Sigmoid colon (tissue), 7 donors: ENCODE data around the gene PDIA6. TPM values are rescaled to one million over a fixed set of nuclear protein-coding genes. Genes with fewer than 3 reads are reported as not detected.
A peak's percentile ranks its signal among the peaks of the same experiment; 100 is the strongest.
"Not testable (repeated sequence)": the region's sequence is repeated elsewhere in the genome, so short reads cannot be mapped to it uniquely, and the experiment has no call there.

ENCODE experiments used
- DNase-seq: peaks from one replicate; pipeline ENCODE4 v3.0.0-alpha.2; 2019
- H3K27ac ChIP-seq, 4 donors: fragments of 200-600 bp; sonication (generic); one replicate each; pipeline ENCODE4 v1.5.1; 2016 to 2019; ENCODE audit warnings: mild to moderate bottlenecking in 1 of 4
- H3K27me3 ChIP-seq, 3 donors: fragments of 200-600 bp; sonication (generic); one replicate each; pipeline ENCODE4 v1.5.1; 2019; ENCODE audit warnings: mild to moderate bottlenecking in 1 of 3
- H3K36me3 ChIP-seq, 4 donors: fragments of 200-600 bp; sonication (generic); one replicate each; pipeline ENCODE4 v1.5.1; 2016 to 2019
- H3K4me1 ChIP-seq, 4 donors: fragments of 200-600 bp; sonication (generic); one replicate each; pipeline ENCODE4 v1.5.1; 2017 to 2019
- H3K4me3 ChIP-seq, 4 donors: fragments of 200-600 bp; sonication (generic); one replicate each; pipeline ENCODE4 v1.5.1; 2017 to 2019; ENCODE audit warnings: mild to moderate bottlenecking in 2 of 4, moderate library complexity in 1 of 4
- H3K9me3 ChIP-seq, 4 donors: fragments of 200-600 bp in 3 of 4; sonication (generic) in 3 of 4; one replicate each; pipeline versions ENCODE4 v1.5.1 to v1.6.1; 2013 to 2019
- EP300 ChIP-seq, 4 donors: sonication (generic); formaldehyde crosslinking; IDR thresholded peaks; one replicate each; pipeline ENCODE4 v1.6.1; 2017; ENCODE audit warnings: antibody characterized with exemption in 4 of 4
- POLR2A ChIP-seq, 2 donors: fragments of 450-650 bp; IDR thresholded peaks; one replicate each; pipeline ENCODE4 v1.6.1; 2016; ENCODE audit warnings: antibody characterized with exemption in 2 of 2, mild to moderate bottlenecking in 2 of 2, moderate library complexity in 2 of 2
- POLR2AphosphoS5 ChIP-seq, 4 donors: sonication (generic); formaldehyde crosslinking; IDR thresholded peaks; one replicate each; pipeline ENCODE4 v1.6.1; 2017; ENCODE audit warnings: antibody characterized with exemption in 4 of 4
- WGBS, 2 donors: extraction: QIAGEN DNeasy Blood & Tissue Kit; methylation state at CpG; one replicate each; pipeline ENCODE4 v1.1.7; 2013; 5-methylcytosine and 5-hydroxymethylcytosine counted together
- intact Hi-C: fragments of 100-400 bp; cut with DNase I; formaldehyde crosslinking; loops from one replicate; pipeline ENCODE4 v1.15.1; 2023
- polyA plus RNA-seq, 3 donors: library from polyadenylated mRNA; stranded (reverse); fragments of 200-250 nt; gene quantifications; one replicate each; pipeline ENCODE4 v1.2.3, GENCODE V29; 2013
- total RNA-seq, 4 donors: library from RNA; depleted of rRNA; stranded (reverse); fragments of >200 nt; gene quantifications; one replicate each; pipeline ENCODE4 v1.1.0, GENCODE V29; 2016
- TF ChIP-seq, protein P1 (sequence below), 4 experiments: fragments of 450-650 bp in 3 of 4; fragments of 200-600 bp in 1 of 4; IDR thresholded peaks; one replicate each; pipeline ENCODE4 v1.5.1; 2016 to 2019; ENCODE audit warnings: antibody characterized with exemption in 4 of 4, mild to moderate bottlenecking in 3 of 4, moderate library complexity in 2 of 4
- donor health status: healthy with polysubstance abuse.
- donor health status: Bipolar disorder and iron deficiency.
- donor health status: healthy.

The PDIA6 gene
- total and polyA plus RNA-seq, 7 donors: 31.8 to 211 (median 80.6) TPM

DNA sequence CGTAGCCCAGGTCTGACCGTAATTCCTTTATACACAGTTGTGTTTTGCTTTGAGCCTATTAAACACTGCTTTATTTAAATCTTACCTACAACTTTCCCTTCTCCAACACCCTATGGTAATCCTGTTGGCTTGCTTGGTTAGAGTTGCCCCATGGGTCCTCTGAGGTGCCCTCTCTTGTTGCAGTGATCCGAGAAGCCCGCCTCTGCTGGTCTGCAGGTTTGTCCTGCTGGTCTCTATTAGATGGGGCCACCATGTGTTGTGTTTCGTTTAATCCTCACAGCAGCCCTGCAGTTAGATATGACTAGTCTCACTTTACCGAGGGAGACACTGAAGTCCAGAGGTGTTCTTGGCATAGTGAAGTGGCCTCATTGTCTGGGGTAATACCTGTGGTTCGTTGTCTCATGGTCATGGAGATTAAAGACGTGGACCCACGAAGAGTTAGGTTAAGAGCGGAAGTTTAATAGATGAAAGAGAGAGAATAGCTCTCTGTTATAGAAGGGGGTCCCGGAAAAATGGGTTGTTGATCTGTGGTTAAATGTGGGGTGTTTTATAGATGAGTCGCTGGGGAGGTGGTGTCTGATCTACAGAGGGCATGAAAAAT lies 7.2 kb upstream of the PDIA6 start:
- WGBS, 2 donors: 92 to 94% methylated on average over 12 of the region's 12 CpGs
- H3K27me3 ChIP-seq: no peaks in the 10 kb centered on the region
- no peak overlapping the region for H3K27ac ChIP-seq
- TF ChIP-seq POLR2A (IDR thresholded peaks at IDR 0.05) (no peak), POLR2AphosphoS5 (IDR thresholded peaks at IDR 0.05) (no peak), EP300 (IDR thresholded peaks at IDR 0.05) (no peak)
- H3K4me1 ChIP-seq: no peaks in the 10 kb centered on the region
- no peaks in the 10 kb centered on the region for H3K36me3 ChIP-seq
- no peak overlapping the region for H3K4me3 ChIP-seq
- intact Hi-C loops: no loop called here
- H3K9me3 ChIP-seq: no peaks in the 10 kb centered on the region
- DNase-seq: peak; percentile 14

DNA sequence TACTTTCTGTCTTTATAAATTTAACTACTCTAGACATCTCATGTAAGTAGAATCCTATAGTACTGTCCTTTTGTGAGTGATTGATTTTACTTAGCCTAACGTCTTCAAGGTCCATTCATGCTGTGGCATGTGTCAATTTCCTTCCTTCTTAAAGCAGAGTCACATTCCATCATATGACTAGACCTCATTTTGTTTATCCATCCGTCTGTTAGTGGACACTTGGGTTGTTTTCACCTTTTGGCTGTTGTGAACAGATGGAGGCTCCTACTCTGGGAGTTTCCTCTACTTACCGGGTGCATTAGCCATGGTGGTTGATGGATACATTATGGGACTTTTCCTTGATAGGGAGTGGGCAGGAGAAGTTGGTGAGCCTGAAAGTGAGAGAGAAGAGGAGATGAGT lies 6.4 kb upstream of the PDIA6 start:
- DNase-seq: peak; percentile 2
- TF ChIP-seq, protein P1, sequence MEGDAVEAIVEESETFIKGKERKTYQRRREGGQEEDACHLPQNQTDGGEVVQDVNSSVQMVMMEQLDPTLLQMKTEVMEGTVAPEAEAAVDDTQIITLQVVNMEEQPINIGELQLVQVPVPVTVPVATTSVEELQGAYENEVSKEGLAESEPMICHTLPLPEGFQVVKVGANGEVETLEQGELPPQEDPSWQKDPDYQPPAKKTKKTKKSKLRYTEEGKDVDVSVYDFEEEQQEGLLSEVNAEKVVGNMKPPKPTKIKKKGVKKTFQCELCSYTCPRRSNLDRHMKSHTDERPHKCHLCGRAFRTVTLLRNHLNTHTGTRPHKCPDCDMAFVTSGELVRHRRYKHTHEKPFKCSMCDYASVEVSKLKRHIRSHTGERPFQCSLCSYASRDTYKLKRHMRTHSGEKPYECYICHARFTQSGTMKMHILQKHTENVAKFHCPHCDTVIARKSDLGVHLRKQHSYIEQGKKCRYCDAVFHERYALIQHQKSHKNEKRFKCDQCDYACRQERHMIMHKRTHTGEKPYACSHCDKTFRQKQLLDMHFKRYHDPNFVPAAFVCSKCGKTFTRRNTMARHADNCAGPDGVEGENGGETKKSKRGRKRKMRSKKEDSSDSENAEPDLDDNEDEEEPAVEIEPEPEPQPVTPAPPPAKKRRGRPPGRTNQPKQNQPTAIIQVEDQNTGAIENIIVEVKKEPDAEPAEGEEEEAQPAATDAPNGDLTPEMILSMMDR (IDR thresholded peaks at IDR 0.05): no peak
- TF ChIP-seq EP300 (IDR thresholded peaks at IDR 0.05) (no peak), POLR2AphosphoS5 (IDR thresholded peaks at IDR 0.05) (no peak), POLR2A (IDR thresholded peaks at IDR 0.05) (no peak)
- Histone ChIP-seq H3K4me3 (no peak overlapping the region), H3K9me3 (no peaks in the 10 kb centered on the region), H3K27me3 (no peaks in the 10 kb centered on the region), H3K4me1 (no peaks in the 10 kb centered on the region), H3K27ac (no peak overlapping the region), H3K36me3 (no peaks in the 10 kb centered on the region)
- WGBS, 2 donors: 83 to 84% methylated on average over 3 of the region's 3 CpGs
- intact Hi-C loops: no loop called here

DNA sequence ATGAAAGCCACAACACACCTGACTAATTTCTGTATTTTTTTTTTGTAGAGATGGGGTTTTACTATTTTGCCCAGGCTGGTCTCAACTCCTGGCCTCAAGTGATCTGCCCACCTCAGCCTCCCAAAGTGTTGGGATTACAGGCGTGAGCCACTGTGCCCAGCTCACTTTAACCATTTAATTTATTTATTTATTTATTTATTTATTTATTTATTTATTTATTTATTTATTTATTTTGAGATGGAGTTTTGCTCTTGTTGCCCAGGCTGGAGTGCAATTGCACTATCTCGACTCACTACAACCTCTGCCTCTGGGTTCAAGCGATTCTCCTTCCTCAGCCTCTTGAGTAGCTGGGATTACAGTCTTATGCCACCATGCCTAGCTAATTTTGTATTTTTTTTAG lies 5.7 kb upstream of the PDIA6 start:
- H3K4me1 ChIP-seq, H3K36me3 ChIP-seq, H3K27ac ChIP-seq, intact Hi-C loops, H3K9me3 ChIP-seq, H3K27me3 ChIP-seq, H3K4me3 ChIP-seq: not testable (repeated sequence)
- DNase-seq: peak; percentile 4
- WGBS, 2 donors: 95 to 96% methylated on average over 3 of the region's 3 CpGs

DNA sequence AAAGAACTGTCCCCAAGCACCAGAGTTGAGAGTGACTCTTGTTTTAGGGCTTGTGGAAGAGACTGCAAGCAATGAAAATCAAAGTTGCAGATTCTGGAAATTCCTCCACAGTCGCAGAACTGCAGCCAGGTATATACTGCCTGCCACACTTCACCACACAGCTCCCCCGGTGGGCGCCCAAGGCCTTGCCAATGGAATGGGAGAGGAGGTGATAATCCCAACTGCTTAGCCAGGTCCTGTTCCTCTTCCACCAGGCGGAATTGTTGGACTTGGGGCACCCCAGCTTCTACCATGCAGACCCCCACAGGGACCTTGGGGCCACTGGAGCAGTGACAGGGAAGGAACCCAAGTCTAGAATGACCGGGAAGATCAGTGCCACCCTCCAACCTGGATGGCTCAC lies 4.8 kb upstream of the PDIA6 start:
- WGBS, 2 donors: 50 to 60% methylated on average over 5 of the region's 5 CpGs
- Histone ChIP-seq H3K9me3 (no peaks in the 10 kb centered on the region), H3K27me3 (no peaks in the 10 kb centered on the region), H3K4me3 (no peak overlapping the region), H3K36me3 (no peaks in the 10 kb centered on the region), H3K27ac (no peak overlapping the region), H3K4me1 (peaks cover 0 to 5% (median 2%) of the 10 kb centered on the region in 4 donors)
- peak; percentile 45 for DNase-seq
- TF ChIP-seq POLR2AphosphoS5 (IDR thresholded peaks at IDR 0.05) (no peak), POLR2A (IDR thresholded peaks at IDR 0.05) (no peak), EP300 (IDR thresholded peaks at IDR 0.05) (no peak)
- TF ChIP-seq, protein P1 (IDR thresholded peaks at IDR 0.05): no peak
- intact Hi-C loops: no loop called here

DNA sequence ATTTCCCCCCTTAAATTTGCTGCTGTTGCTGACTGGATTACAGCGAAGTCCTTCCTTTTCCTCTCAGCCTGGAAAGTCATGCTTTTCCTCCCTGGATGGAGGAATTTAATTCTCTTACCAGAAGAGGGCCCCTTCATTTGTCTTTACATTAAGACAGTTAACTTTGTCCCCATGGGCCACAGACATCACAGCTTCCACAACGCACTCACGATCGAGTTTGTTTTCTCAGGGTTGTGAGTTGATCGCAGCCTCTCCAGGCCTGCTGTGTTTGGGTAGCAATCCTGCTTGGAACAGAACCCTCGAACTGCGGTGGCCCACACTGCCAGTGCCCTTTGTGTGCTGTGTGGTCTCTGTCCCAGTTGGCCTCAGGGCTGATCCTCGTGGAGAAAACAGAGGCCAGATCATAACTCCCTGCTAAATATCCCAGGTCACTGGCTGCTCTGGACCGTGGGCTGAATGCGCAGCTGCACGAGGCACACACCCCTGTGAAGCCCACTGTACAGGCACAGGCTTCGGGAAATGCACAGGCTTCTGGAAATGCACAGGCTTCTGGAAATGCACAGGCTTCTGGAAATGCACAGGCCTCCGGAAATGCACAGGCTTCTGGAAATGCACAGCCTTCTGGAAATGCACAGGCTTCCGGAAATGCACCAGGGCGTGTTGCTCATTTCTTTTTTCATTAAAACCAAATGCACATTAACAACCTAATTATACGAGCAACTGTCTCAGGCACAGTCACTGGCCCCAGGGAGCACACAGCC lies 2.2 kb upstream of the PDIA6 start:
- Histone ChIP-seq H3K4me1 (peaks cover 0 to 24% (median 22%) of the 10 kb centered on the region in 4 donors), H3K9me3 (no peaks in the 10 kb centered on the region), H3K27me3 (no peaks in the 10 kb centered on the region), H3K4me3 (no peak overlapping the region), H3K36me3 (no peaks in the 10 kb centered on the region), H3K27ac (no peak overlapping the region)
- TF ChIP-seq EP300 (IDR thresholded peaks at IDR 0.05) (no peak), POLR2AphosphoS5 (IDR thresholded peaks at IDR 0.05) (no peak), POLR2A (IDR thresholded peaks at IDR 0.05) (no peak)
- TF ChIP-seq, protein P1 (IDR thresholded peaks at IDR 0.05): no peak
- WGBS, 2 donors: 68 to 77% methylated on average over 16 of the region's 16 CpGs
- intact Hi-C loops: loop anchor here (5.0 kb wide), 1 partner anchor 367 kb away; the partner anchor contains the start of gene ODC1
- DNase-seq: peak; percentile 48
